GM12878 (cell line): Measurements from ENCODE around the gene UQCRQ. TPM values are rescaled to one million over a fixed set of nuclear protein-coding genes. Genes with fewer than 3 reads are reported as not detected.

ENCODE experiments used
- CBFB ChIP-seq: IDR thresholded peaks from 2 replicates; pipeline ENCODE4 v1.6.1; 2016; ENCODE audit warnings: antibody characterized with exemption, low read depth
- ESRRA ChIP-seq: IDR thresholded peaks from 2 replicates; pipeline ENCODE4 v1.6.1; 2012; ENCODE audit warnings: mild to moderate bottlenecking, low read length, improper control_type of control experiment
- FOXM1 ChIP-seq: IDR thresholded peaks from 2 replicates; pipeline ENCODE4 v1.6.1; 2012; ENCODE audit warnings: low read depth, mild to moderate bottlenecking, inconsistent platforms, low read length, moderate library complexity
- GABPA ChIP-seq: IDR thresholded peaks from 2 replicates; pipeline ENCODE4 v1.6.1; 2014; ENCODE audit warnings: antibody characterized with exemption, low read depth, mild to moderate bottlenecking, inconsistent platforms
- HDGF ChIP-seq: fragments of 450-650 bp; IDR thresholded peaks from 2 replicates; pipeline ENCODE4 v1.6.1; 2016; ENCODE audit warnings: antibody characterized with exemption
- MEF2A ChIP-seq: IDR thresholded peaks from 2 replicates; pipeline ENCODE4 v1.6.1; 2011; ENCODE audit warnings: low read depth, mild to moderate bottlenecking, low read length, moderate library complexity; ENCODE audit not compliant: insufficient read depth
- MXI1 ChIP-seq: fragments of 150-350 bp; IDR thresholded peaks from 2 replicates; pipeline ENCODE4 v1.6.1; 2011; ENCODE audit warnings: low read depth, mild to moderate bottlenecking, inconsistent platforms, low read length, improper control_type of control experiment
- NR2C2 ChIP-seq: IDR thresholded peaks from 2 replicates; pipeline ENCODE4 v1.6.1; 2011; ENCODE audit warnings: borderline replicate concordance, low read depth; ENCODE audit not compliant: control insufficient read depth, insufficient read length
- POLR2A ChIP-seq: IDR thresholded peaks from 2 replicates; pipeline ENCODE4 v1.6.1; 2011; ENCODE audit warnings: low read depth, mild to moderate bottlenecking, low read length
- POU2F2 ChIP-seq: IDR thresholded peaks from 3 replicates; pipeline ENCODE4 v1.6.1; 2011; ENCODE audit warnings: low read depth, mild to moderate bottlenecking, low read length, borderline replicate concordance
- SMC3 ChIP-seq: IDR thresholded peaks from 2 replicates; pipeline ENCODE4 v1.6.1; 2011; ENCODE audit warnings: low read length, improper control_type of control experiment, borderline replicate concordance
- polyA plus RNA-seq, 11 experiments: library from polyadenylated mRNA; depleted of rRNA in 4 of 11; unstranded in 6 of 11; stranded (reverse) in 5 of 11; fragments of >200 nt; fragmentation: Nextera tagmentation in 4 of 11; fragmentation: Illumina TruSeq in 1 of 11; extraction: Ambion mirVana in 4 of 11; extraction: Trizol in 1 of 11; gene quantifications; 1 replicate in 1 of 11; 2 replicates in 10 of 11; pipeline versions ENCODE4 v1.2.1 to v1.2.3, GENCODE V29; 2011 to 2016; ENCODE audit warnings: inconsistent platforms in 2 of 11, missing spikeins in 2 of 11, low read depth in 1 of 11
- total RNA-seq, 4 experiments: library from RNA; depleted of rRNA in 3 of 4; stranded (reverse); fragments of >200 nt in 3 of 4; fragmentation: Illumina TruSeq in 1 of 4; extraction: Trizol in 1 of 4; gene quantifications; 2 replicates each; pipeline versions ENCODE4 v1.2.1 to v1.2.3, GENCODE V29; 2013 to 2021
- TF ChIP-seq, protein P1 (sequence below): IDR thresholded peaks from 2 replicates; pipeline ENCODE4 v1.6.1; 2012; ENCODE audit warnings: mild to moderate bottlenecking, low read depth, low read length
- TF ChIP-seq, protein P2 (sequence below): IDR thresholded peaks from 2 replicates; pipeline ENCODE4 v1.6.1; 2011; ENCODE audit warnings: mild to moderate bottlenecking, low read depth, low read length, moderate library complexity; ENCODE audit not compliant: insufficient replicate concordance
- TF ChIP-seq, protein P3 (sequence below): fragments of 450-650 bp; IDR thresholded peaks from 2 replicates; pipeline ENCODE4 v1.6.1; 2017; ENCODE audit warnings: mild to moderate bottlenecking
- TF ChIP-seq, protein P4 (sequence below): fragments of 450-650 bp; IDR thresholded peaks from 2 replicates; pipeline ENCODE4 v1.6.1; 2016; ENCODE audit warnings: mild to moderate bottlenecking, moderate library complexity, borderline replicate concordance

The UQCRQ gene
- total and polyA plus RNA-seq, 10 of the 15 experiments (the other 5 are each of a cell fraction or from before 2014, with no cell fraction given), result 121 to 1,579 (median 408) TPM

DNA sequence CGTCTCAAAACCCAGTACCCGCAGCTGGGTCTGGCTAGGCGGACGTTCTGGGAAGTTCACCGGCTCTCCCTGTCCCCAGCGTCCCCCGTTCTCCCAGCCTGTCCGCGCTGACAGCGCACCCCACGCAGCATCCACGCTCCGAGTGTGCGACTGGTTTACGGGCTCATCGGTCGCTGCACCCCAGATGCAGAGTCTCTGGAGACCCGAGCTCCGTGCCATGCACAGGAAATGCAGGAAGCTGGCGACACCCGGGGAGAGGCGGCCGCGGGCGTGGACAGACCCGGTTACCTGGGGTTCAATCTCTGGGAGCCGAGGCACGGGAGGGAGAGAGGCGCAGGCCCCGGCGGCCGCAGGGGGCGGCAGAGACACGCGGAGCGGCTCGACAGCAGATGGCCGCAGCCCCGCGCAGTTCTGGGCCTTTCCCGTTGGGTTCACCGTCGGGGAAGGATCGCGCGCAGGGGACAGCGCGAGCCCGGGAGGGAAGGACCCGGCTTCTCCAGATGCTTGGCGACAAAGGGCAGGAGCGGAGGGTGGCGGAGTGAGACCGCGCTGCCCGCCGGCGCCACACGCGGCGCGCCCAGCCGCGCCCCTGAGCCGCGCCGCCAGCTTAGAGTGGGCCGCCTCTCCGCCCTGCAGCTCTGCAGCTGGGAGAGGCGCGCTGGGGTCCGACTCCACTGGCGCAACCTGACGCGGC, 36.6 kb upstream of the UQCRQ start (continued):
- TF ChIP-seq, protein P1, sequence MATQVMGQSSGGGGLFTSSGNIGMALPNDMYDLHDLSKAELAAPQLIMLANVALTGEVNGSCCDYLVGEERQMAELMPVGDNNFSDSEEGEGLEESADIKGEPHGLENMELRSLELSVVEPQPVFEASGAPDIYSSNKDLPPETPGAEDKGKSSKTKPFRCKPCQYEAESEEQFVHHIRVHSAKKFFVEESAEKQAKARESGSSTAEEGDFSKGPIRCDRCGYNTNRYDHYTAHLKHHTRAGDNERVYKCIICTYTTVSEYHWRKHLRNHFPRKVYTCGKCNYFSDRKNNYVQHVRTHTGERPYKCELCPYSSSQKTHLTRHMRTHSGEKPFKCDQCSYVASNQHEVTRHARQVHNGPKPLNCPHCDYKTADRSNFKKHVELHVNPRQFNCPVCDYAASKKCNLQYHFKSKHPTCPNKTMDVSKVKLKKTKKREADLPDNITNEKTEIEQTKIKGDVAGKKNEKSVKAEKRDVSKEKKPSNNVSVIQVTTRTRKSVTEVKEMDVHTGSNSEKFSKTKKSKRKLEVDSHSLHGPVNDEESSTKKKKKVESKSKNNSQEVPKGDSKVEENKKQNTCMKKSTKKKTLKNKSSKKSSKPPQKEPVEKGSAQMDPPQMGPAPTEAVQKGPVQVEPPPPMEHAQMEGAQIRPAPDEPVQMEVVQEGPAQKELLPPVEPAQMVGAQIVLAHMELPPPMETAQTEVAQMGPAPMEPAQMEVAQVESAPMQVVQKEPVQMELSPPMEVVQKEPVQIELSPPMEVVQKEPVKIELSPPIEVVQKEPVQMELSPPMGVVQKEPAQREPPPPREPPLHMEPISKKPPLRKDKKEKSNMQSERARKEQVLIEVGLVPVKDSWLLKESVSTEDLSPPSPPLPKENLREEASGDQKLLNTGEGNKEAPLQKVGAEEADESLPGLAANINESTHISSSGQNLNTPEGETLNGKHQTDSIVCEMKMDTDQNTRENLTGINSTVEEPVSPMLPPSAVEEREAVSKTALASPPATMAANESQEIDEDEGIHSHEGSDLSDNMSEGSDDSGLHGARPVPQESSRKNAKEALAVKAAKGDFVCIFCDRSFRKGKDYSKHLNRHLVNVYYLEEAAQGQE, result no peak
- TF ChIP-seq POLR2A, result peak; percentile 67
- no peak for TF ChIP-seq POU2F2
- TF ChIP-seq, protein P2, sequence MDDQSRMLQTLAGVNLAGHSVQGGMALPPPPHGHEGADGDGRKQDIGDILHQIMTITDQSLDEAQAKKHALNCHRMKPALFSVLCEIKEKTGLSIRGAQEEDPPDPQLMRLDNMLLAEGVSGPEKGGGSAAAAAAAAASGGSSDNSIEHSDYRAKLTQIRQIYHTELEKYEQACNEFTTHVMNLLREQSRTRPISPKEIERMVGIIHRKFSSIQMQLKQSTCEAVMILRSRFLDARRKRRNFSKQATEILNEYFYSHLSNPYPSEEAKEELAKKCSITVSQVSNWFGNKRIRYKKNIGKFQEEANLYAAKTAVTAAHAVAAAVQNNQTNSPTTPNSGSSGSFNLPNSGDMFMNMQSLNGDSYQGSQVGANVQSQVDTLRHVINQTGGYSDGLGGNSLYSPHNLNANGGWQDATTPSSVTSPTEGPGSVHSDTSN, result no peak
- no peak for TF ChIP-seq HDGF
- TF ChIP-seq, protein P3, sequence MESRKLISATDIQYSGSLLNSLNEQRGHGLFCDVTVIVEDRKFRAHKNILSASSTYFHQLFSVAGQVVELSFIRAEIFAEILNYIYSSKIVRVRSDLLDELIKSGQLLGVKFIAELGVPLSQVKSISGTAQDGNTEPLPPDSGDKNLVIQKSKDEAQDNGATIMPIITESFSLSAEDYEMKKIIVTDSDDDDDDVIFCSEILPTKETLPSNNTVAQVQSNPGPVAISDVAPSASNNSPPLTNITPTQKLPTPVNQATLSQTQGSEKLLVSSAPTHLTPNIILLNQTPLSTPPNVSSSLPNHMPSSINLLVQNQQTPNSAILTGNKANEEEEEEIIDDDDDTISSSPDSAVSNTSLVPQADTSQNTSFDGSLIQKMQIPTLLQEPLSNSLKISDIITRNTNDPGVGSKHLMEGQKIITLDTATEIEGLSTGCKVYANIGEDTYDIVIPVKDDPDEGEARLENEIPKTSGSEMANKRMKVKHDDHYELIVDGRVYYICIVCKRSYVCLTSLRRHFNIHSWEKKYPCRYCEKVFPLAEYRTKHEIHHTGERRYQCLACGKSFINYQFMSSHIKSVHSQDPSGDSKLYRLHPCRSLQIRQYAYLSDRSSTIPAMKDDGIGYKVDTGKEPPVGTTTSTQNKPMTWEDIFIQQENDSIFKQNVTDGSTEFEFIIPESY, result no peak
- no peak for TF ChIP-seq GABPA
- TF ChIP-seq MEF2A, result no peak
- no peak for TF ChIP-seq CBFB
- TF ChIP-seq FOXM1, result no peak
- no peak for TF ChIP-seq NR2C2
- TF ChIP-seq ESRRA, result no peak
- TF ChIP-seq SMC3, result peak; percentile 28; the same call in 1 of the 2 replicates
- peak; percentile 32; the same call in 1 of the 2 replicates for TF ChIP-seq MXI1
- TF ChIP-seq, protein P4, sequence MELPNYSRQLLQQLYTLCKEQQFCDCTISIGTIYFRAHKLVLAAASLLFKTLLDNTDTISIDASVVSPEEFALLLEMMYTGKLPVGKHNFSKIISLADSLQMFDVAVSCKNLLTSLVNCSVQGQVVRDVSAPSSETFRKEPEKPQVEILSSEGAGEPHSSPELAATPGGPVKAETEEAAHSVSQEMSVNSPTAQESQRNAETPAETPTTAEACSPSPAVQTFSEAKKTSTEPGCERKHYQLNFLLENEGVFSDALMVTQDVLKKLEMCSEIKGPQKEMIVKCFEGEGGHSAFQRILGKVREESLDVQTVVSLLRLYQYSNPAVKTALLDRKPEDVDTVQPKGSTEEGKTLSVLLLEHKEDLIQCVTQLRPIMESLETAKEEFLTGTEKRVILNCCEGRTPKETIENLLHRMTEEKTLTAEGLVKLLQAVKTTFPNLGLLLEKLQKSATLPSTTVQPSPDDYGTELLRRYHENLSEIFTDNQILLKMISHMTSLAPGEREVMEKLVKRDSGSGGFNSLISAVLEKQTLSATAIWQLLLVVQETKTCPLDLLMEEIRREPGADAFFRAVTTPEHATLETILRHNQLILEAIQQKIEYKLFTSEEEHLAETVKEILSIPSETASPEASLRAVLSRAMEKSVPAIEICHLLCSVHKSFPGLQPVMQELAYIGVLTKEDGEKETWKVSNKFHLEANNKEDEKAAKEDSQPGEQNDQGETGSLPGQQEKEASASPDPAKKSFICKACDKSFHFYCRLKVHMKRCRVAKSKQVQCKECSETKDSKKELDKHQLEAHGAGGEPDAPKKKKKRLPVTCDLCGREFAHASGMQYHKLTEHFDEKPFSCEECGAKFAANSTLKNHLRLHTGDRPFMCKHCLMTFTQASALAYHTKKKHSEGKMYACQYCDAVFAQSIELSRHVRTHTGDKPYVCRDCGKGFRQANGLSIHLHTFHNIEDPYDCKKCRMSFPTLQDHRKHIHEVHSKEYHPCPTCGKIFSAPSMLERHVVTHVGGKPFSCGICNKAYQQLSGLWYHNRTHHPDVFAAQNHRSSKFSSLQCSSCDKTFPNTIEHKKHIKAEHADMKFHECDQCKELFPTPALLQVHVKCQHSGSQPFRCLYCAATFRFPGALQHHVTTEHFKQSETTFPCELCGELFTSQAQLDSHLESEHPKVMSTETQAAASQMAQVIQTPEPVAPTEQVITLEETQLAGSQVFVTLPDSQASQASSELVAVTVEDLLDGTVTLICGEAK, result no peak
